ENCODE measurements around the gene NT5DC2. TPM values are rescaled to one million over a fixed set of nuclear protein-coding genes. Genes with fewer than 3 reads are reported as not detected.

The NT5DC2 gene
- total RNA-seq, result 227 and 292 TPM in 2 replicates

GRCh38 chr3:52533623-52534280, at the start of gene NT5DC2:
Gene NT5DC2 (minus strand): TSS chr3:52533857. CDS start chr3:52533737, 120 bp downstream.

GRCh38 chr3:52536369-52537164, 2.9 kb upstream of the NT5DC2 start, which contains the start of gene UQCC5:
Gene UQCC5 (plus strand): TSS chr3:52536605. CDS start chr3:52536756, 151 bp downstream.

GRCh38 chr3:52494886-52495495, 38.7 kb downstream of the NT5DC2 start, which contains the start of gene STAB1:
Gene STAB1 (plus strand): TSS chr3:52495338. CDS start chr3:52495414, 76 bp downstream.

Other genes with a start within 250 kb of the NT5DC2 start
- gene GLYCTK, start 246.0 kb downstream of the NT5DC2 start, total RNA-seq, result 5.6 and 6.2 TPM in 2 replicates
- gene DNAH1, start 217.5 kb downstream of the NT5DC2 start, total RNA-seq, result 3.0 and 5.6 TPM in 2 replicates
- 40.7 and 52.1 TPM in 2 replicates for gene BAP1, start 123.8 kb downstream of the NT5DC2 start, total RNA-seq
- gene PHF7, start 123.2 kb downstream of the NT5DC2 start, total RNA-seq, result 2.4 and 3.6 TPM in 2 replicates
- 0.09 TPM in 1 of 2 replicates, not detected in the other for gene SEMA3G, start 88.8 kb downstream of the NT5DC2 start, total RNA-seq
- gene TNNC1, start 79.8 kb downstream of the NT5DC2 start, total RNA-seq, result 0.89 TPM in 1 of 2 replicates, not detected in the other
- 102 and 113 TPM in 2 replicates for gene NISCH, start 78.3 kb downstream of the NT5DC2 start, total RNA-seq
- 1.1 and 1.2 TPM in 2 replicates for gene STAB1, start 38.5 kb downstream of the NT5DC2 start, total RNA-seq
- 2.3 and 3.0 TPM in 2 replicates for gene UQCC5, start 2.7 kb upstream of the NT5DC2 start, total RNA-seq
- gene PBRM1, start 152.1 kb upstream of the NT5DC2 start, total RNA-seq, result 69.2 and 96.1 TPM in 2 replicates
- gene GNL3, start 152.2 kb upstream of the NT5DC2 start, total RNA-seq, result 136 and 151 TPM in 2 replicates
- 164 and 174 TPM in 2 replicates for gene GLT8D1, start 171.9 kb upstream of the NT5DC2 start, total RNA-seq
- 54.4 and 74.2 TPM in 2 replicates for gene SPCS1, start 172.2 kb upstream of the NT5DC2 start, total RNA-seq
- 22.3 and 27.4 TPM in 2 replicates for gene NEK4, start 237.1 kb upstream of the NT5DC2 start, total RNA-seq
- not detected in 2 replicates for gene ITIH1, start 243.7 kb upstream of the NT5DC2 start, total RNA-seq

Data from smooth muscle cell of the umbilical artery (primary cell).